Esophagus squamous epithelium (tissue), 4 donors: ENCODE results near the gene DSC1.

Source experiments
- CTCF ChIP-seq, 6 experiments: fragments of 450-650 bp in 4 of 6; fragments of 200-600 bp in 2 of 6; sonication (generic) in 2 of 6; IDR thresholded peaks; one replicate each; pipeline ENCODE4 v1.5.1; 2016 to 2019; ENCODE audit warnings: antibody characterized with exemption in 6 of 6, mild to moderate bottlenecking in 4 of 6, moderate library complexity in 4 of 6
- POLR2A ChIP-seq, 4 donors: fragments of 450-650 bp; IDR thresholded peaks; one replicate each; pipeline ENCODE4 v1.6.1; 2017; ENCODE audit warnings: antibody characterized with exemption in 4 of 4, mild to moderate bottlenecking in 4 of 4, moderate library complexity in 3 of 4

GRCh38 chr18:31125878-31126277 is 36.8 kb downstream of the DSC1 start:
- TF ChIP-seq CTCF (IDR thresholded peaks at IDR 0.05), result no peak
- TF ChIP-seq POLR2A (IDR thresholded peaks at IDR 0.05), result no peak
